Thoracic aorta (tissue), 2 donors: ENCODE data around the gene FNDC3B. TPM values are rescaled to one million over a fixed set of nuclear protein-coding genes. Genes with fewer than 3 reads are reported as not detected.

Source experiments
- ATAC-seq: fragments of 150-250 bp; one replicate; pipeline ENCODE4 v1.8.0; 2017; ENCODE audit warnings: low read depth; ENCODE audit not compliant: insufficient number of reproducible peaks, low FRiP score
- DNase-seq: peaks from one replicate; pipeline ENCODE4 v3.0.0-alpha.2; 2020; ENCODE audit warnings: low spot score
- H3K27ac ChIP-seq, 2 donors: fragments of 200-600 bp; sonication (generic); 1 replicate in 1 of 2; 2 replicates in 1 of 2; pipeline ENCODE4 v1.5.1; 2016; ENCODE audit warnings: mild to moderate bottlenecking in 2 of 2, moderate library complexity in 2 of 2
- H3K27me3 ChIP-seq: fragments of 200-600 bp; sonication (generic); replicated peaks from 2 replicates; pipeline ENCODE4 v1.6.0; 2016; ENCODE audit warnings: mild to moderate bottlenecking; ENCODE audit not compliant: insufficient read depth
- H3K36me3 ChIP-seq: fragments of 200-600 bp; sonication (generic); one replicate; pipeline ENCODE4 v1.5.1; 2016
- H3K4me1 ChIP-seq, 2 donors: fragments of 200-600 bp; sonication (generic); 1 replicate in 1 of 2; 2 replicates in 1 of 2; pipeline versions ENCODE4 v1.5.1 to v1.6.0; 2016; ENCODE audit warnings: low read depth in 2 of 2, mild to moderate bottlenecking in 1 of 2; ENCODE audit not compliant: control insufficient read depth in 1 of 2
- H3K4me3 ChIP-seq: fragments of 200-600 bp; sonication (generic); 2 replicates; pipeline ENCODE4 v1.5.1; 2016; ENCODE audit warnings: mild to moderate bottlenecking
- H3K9me3 ChIP-seq: fragments of 200-600 bp; sonication (generic); 2 replicates; pipeline ENCODE4 v1.5.1; 2016
- CTCF ChIP-seq: fragments of 200-600 bp; sonication (generic); IDR thresholded peaks from one replicate; pipeline ENCODE4 v1.5.1; 2019; ENCODE audit warnings: antibody characterized with exemption
- total RNA-seq, 2 donors: library from RNA; depleted of rRNA; stranded (reverse); fragments of >200 nt; gene quantifications; one replicate each; pipeline versions ENCODE4 v1.1.0 to v1.2.3, GENCODE V29; 2016

FNDC3B gene
- total RNA-seq, 2 donors from 2014 or later, result 113 to 163 TPM

- DNase-seq (no peak), ATAC-seq (no peak)
- Histone ChIP-seq H3K9me3 (no peaks in the 10 kb centered on the region), H3K27ac (no peak overlapping the region), H3K36me3 (no peaks in the 10 kb centered on the region), H3K27me3 (no peaks in the 10 kb centered on the region), H3K4me3 (no peak overlapping the region), H3K4me1 (peaks cover 14 to 15% of the 10 kb centered on the region in 2 donors)
- TF ChIP-seq CTCF, result no peak
Observed at GRCh38 chr3:172191629-172192028, 152.3 kb downstream of the FNDC3B start.

GRCh38 chr3:172192830-172193415 is 153.5 kb downstream of the FNDC3B start:
- no peak for ATAC-seq
- no peak for TF ChIP-seq CTCF

GRCh38 chr3:172193436-172193835 is 154.1 kb downstream of the FNDC3B start:
- Histone ChIP-seq H3K27ac (no peak overlapping the region), H3K9me3 (no peaks in the 10 kb centered on the region), H3K4me1 (peaks cover 14 to 15% of the 10 kb centered on the region in 2 donors), H3K4me3 (no peak overlapping the region), H3K36me3 (no peaks in the 10 kb centered on the region), H3K27me3 (no peaks in the 10 kb centered on the region)
- ATAC-seq, result no peak
- no peak for DNase-seq
- no peak for TF ChIP-seq CTCF

More at GRCh38 chr3:172192830-172193415, 153.5 kb downstream of the FNDC3B start:
- Histone ChIP-seq H3K4me3 (no peak overlapping the region), H3K36me3 (no peaks in the 10 kb centered on the region), H3K4me1 (peaks cover 14 to 15% of the 10 kb centered on the region in 2 donors), H3K9me3 (no peaks in the 10 kb centered on the region), H3K27ac (no peak overlapping the region), H3K27me3 (no peaks in the 10 kb centered on the region)
- DNase-seq, result no peak

- no peak for ATAC-seq
- DNase-seq, result no peak
- H3K4me3 ChIP-seq, result peak overlapping the region; percentile 5
- no peaks in the 10 kb centered on the region for H3K9me3 ChIP-seq
- no peaks in the 10 kb centered on the region for H3K36me3 ChIP-seq
- peaks cover 15 to 18% of the 10 kb centered on the region in 2 donors for H3K4me1 ChIP-seq
- peak overlapping the region in 1 of 2 donors; percentile 33 for H3K27ac ChIP-seq
- TF ChIP-seq CTCF, result no peak
- H3K27me3 ChIP-seq, result no peaks in the 10 kb centered on the region
Observed at GRCh38 chr3:172194702-172195406, 155.5 kb downstream of the FNDC3B start.

- Histone ChIP-seq H3K27me3 (no peaks in the 10 kb centered on the region), H3K9me3 (no peaks in the 10 kb centered on the region), H3K27ac (peak overlapping the region in 1 of 2 donors; percentile 33), H3K4me1 (peaks cover 13 to 18% of the 10 kb centered on the region in 2 donors), H3K4me3 (no peak overlapping the region), H3K36me3 (no peaks in the 10 kb centered on the region)
- ATAC-seq (no peak), DNase-seq (no peak)
- TF ChIP-seq CTCF, result no peak
Observed at GRCh38 chr3:172195407-172195754, 156.0 kb downstream of the FNDC3B start.
